Mucosa of descending colon (tissue), 3 donors: ENCODE measurements around the gene GRIK3. TPM values are rescaled to one million over a fixed set of nuclear protein-coding genes. Genes with fewer than 3 reads are reported as not detected.

ENCODE experiments used
- ATAC-seq: fragments of 200-7000 bp; cut with Tn5 transposase; one replicate; pipeline ENCODE4 v1.9.1; 2020; ENCODE audit warnings: mild to moderate bottlenecking, moderate library complexity
- DNase-seq, 3 donors: peaks; one replicate each; pipeline ENCODE4 v3.0.0-alpha.2; 2020
- H3K36me3 ChIP-seq: fragments of 200-600 bp; one replicate; pipeline ENCODE4 v1.8.0; 2021; ENCODE audit warnings: low read depth, mild to moderate bottlenecking
- H3K4me1 ChIP-seq: fragments of 200-600 bp; one replicate; pipeline ENCODE4 v1.8.0; 2021; ENCODE audit warnings: low read depth, mild to moderate bottlenecking
- H3K4me3 ChIP-seq: fragments of 200-600 bp; one replicate; pipeline ENCODE4 v1.8.0; 2021; ENCODE audit warnings: mild to moderate bottlenecking
- H3K9me3 ChIP-seq: fragments of 200-600 bp; one replicate; pipeline ENCODE4 v1.8.0; 2021; ENCODE audit warnings: mild to moderate bottlenecking
- intact Hi-C, 2 donors: fragments of 100-400 bp; cut with DNase I in 1 of 2; cut with micrococcal nuclease in 1 of 2; formaldehyde crosslinking; loops; one replicate each; pipeline versions ENCODE4 v1.11.0 to v1.11.1; 2022; cut with DNase I, micrococcal nuclease
- total RNA-seq, 3 donors: library from RNA; stranded (reverse); fragmentation: NEBNext Ultra II Directional in 2 of 3; extraction: Animal tissue kit (Norgen Biotek cat#: 25700) in 2 of 3; gene quantifications; one replicate each; pipeline versions ENCODE4 v1.2.1 to v1.2.4, GENCODE V29; 2021 to 2023
- TF ChIP-seq, protein P1 (sequence below): fragments of 200-600 bp; IDR thresholded peaks from one replicate; pipeline ENCODE4 v1.8.0; 2022; ENCODE audit warnings: antibody characterized with exemption, mild to moderate bottlenecking
- donor health status: DM: no; HTN: no; CAD: no; lungs with moderate emphysema.
- donor health status: DM: no; HTN: no; CAD: no.
- donor health status: DM: no; HTN: yes; CAD: no.

GRIK3 gene
- total RNA-seq, 3 donors from 2014 or later = 0.41 to 13.6 (median 1.5) TPM

- H3K4me3 ChIP-seq = no peak overlapping the region
- no peaks in the 10 kb centered on the region for H3K9me3 ChIP-seq
- TF ChIP-seq, protein P1, sequence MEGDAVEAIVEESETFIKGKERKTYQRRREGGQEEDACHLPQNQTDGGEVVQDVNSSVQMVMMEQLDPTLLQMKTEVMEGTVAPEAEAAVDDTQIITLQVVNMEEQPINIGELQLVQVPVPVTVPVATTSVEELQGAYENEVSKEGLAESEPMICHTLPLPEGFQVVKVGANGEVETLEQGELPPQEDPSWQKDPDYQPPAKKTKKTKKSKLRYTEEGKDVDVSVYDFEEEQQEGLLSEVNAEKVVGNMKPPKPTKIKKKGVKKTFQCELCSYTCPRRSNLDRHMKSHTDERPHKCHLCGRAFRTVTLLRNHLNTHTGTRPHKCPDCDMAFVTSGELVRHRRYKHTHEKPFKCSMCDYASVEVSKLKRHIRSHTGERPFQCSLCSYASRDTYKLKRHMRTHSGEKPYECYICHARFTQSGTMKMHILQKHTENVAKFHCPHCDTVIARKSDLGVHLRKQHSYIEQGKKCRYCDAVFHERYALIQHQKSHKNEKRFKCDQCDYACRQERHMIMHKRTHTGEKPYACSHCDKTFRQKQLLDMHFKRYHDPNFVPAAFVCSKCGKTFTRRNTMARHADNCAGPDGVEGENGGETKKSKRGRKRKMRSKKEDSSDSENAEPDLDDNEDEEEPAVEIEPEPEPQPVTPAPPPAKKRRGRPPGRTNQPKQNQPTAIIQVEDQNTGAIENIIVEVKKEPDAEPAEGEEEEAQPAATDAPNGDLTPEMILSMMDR = no peak
- no peak for ATAC-seq
- DNase-seq = no peak
- H3K4me1 ChIP-seq = no peaks in the 10 kb centered on the region
- intact Hi-C loops = no loop called here
- no peaks in the 10 kb centered on the region for H3K36me3 ChIP-seq
Observed at GRCh38 chr1:36996106-36996505, 38.2 kb downstream of the GRIK3 start.

DNA sequence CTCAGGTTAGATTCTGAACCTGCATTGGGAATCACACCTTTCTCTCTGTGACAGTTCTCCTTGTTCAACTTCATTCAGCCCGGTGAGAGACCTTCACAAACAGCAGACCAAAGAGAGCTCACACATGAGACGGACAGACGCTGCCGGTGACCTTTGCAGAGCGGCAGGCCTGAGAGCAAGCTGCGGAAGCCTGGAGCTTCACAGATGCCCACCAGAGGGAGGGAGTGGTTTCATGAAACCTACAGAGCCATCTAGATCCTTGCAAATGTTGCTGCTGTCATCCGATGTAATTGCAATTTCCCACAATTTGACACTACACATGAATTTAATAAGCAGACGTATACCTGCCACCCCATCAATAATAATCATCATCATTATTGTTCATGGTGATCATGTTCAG lies 39.4 kb downstream of the GRIK3 start:
- ATAC-seq = no peak
- Histone ChIP-seq H3K4me3 (no peak overlapping the region), H3K4me1 (no peaks in the 10 kb centered on the region), H3K36me3 (no peaks in the 10 kb centered on the region), H3K9me3 (no peaks in the 10 kb centered on the region)
- intact Hi-C loops = no loop called here
- DNase-seq = no peak
- TF ChIP-seq, protein P1 = no peak

DNA sequence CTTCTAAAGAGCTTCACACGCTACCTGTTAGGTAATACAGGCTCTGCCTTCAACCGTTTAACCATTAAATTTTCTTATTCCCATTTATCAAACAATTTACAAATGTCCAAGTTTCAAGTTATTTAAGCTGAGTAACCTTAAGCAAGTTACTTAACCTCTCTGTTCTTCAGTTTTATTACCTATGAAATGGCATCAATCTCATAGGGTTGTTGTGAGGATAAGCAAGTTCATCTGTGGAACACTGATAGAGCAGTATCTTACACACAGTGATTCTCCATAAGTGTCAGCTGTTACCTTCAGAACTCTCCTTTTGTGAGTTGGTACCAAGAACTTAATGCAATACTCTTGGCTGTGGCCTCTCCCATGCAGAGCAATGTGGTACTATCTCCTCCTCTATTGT lies 40.0 kb downstream of the GRIK3 start:
- TF ChIP-seq, protein P1 = no peak
- H3K4me3 ChIP-seq = no peak overlapping the region
- no peaks in the 10 kb centered on the region for H3K9me3 ChIP-seq
- no peak for ATAC-seq
- no peaks in the 10 kb centered on the region for H3K36me3 ChIP-seq
- no peaks in the 10 kb centered on the region for H3K4me1 ChIP-seq
- DNase-seq = no peak
- intact Hi-C loops = no loop called here

DNA sequence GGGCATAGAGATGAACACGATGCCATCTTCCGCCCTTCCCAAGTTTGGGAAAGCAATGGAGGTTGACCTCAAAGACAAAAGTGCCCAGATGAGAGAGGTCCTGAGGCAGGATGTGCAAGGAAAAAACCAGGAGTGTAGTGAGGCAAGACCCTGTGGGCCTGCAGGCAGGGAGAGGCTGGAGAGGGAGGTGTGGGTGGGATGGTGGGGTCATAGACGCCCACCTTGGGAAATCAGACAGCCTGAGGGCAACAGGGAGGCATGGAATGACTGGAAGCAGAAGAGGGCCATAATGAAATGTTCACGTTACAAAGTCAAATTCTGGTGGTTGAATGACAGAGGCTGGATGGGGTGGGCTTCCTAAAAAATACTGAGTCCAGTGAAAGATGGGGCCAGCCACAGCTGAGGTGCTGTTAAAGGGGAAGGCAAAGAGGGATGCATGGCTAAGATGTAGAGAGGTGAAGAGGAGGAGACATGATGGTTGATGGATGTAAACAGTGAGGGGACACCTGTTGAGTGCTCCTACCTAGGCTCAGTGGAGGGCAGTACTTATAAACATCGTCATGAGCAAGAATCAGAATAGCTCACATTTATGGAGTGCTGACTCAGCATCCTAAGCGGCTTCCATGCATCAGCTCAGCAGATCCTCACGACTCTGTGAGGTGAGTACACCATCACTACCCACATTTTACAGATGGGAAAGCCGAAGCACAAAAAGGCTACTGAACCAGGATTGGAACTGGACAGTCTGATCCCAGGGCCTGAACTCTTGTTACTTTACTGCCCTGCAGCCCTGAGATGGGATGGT lies 42.0 kb downstream of the GRIK3 start:
- no peak for ATAC-seq
- DNase-seq = no peak
- Histone ChIP-seq H3K9me3 (no peaks in the 10 kb centered on the region), H3K4me3 (no peak overlapping the region), H3K4me1 (no peaks in the 10 kb centered on the region), H3K36me3 (no peaks in the 10 kb centered on the region)
- intact Hi-C loops = no loop called here
- TF ChIP-seq, protein P1 = no peak

GRCh38 chr1:36991551-36991950 lies 42.8 kb downstream of the GRIK3 start:
- Histone ChIP-seq H3K4me1 (no peaks in the 10 kb centered on the region), H3K9me3 (no peaks in the 10 kb centered on the region), H3K36me3 (no peaks in the 10 kb centered on the region), H3K4me3 (no peak overlapping the region)
- intact Hi-C loops = no loop called here
- TF ChIP-seq, protein P1 = no peak
- ATAC-seq (no peak), DNase-seq (no peak)
